GM12878 (cell line): Measurements from ENCODE around the gene B3GALT4. TPM values are rescaled to one million over a fixed set of nuclear protein-coding genes. Genes with fewer than 3 reads are reported as not detected.

Experiments used
- ATAC-seq: fragments of 200-7000 bp; cut with Tn5 transposase; 3 replicates; pipeline ENCODE4 v1.9.1; 2020; ENCODE audit warnings: mild to moderate bottlenecking, moderate library complexity
- BruUV-seq: library from RNA; stranded (reverse); fragments of 400-500 nt; replicated peaks from 2 replicates; lab custom pipeline; 2021; lab: Mats Ljungman, UMichigan
- CTCF ChIA-PET: fragments of 300-600 bp; sonication (Branson Sonifier 250); formaldehyde crosslinking; extraction: SDS; loops from one replicate; lab custom pipeline; 2021; ENCODE audit warnings: inconsistent platforms; lab: Yijun Ruan, JAX
- POLR2A ChIA-PET: fragments of 350-600 bp; formaldehyde crosslinking; extraction: SDS; loops from one replicate; lab custom pipeline; 2021; ENCODE audit warnings: inconsistent platforms; lab: Charles Lee
- RAD21 ChIA-PET: fragments of 300-600 bp; sonication (Branson Sonifier 250); formaldehyde crosslinking; loops from one replicate; lab custom pipeline; 2023; ENCODE audit warnings: antibody characterized with exemption; ENCODE audit not compliant: unreplicated experiment; lab: Charles Lee
- SMC1A ChIA-PET: fragments of 300-600 bp; sonication (Branson Sonifier 250); formaldehyde crosslinking; loops from one replicate; lab custom pipeline; 2023; ENCODE audit not compliant: unreplicated experiment, uncharacterized antibody; lab: Charles Lee
- DNase-seq: peaks from one replicate; pipeline ENCODE4 v3.0.0-alpha.2; 2011; ENCODE audit warnings: low read depth, low spot score
- FAIRE-seq: peaks from 3 replicates; lab custom pipeline; 2011; peaks lifted over from hg19 to GRCh38; lab: Jason Lieb, UNC
- H2AFZ ChIP-seq: 2 replicates; pipeline ENCODE4 v1.6.0; 2011; ENCODE audit warnings: low read depth, low read length, control low read depth; ENCODE audit not compliant: control insufficient read depth
- H3K27ac ChIP-seq: 2 replicates; pipeline ENCODE4 v1.5.1; 2011; ENCODE audit warnings: control low read depth; ENCODE audit not compliant: control insufficient read depth, insufficient read depth
- H3K27me3 ChIP-seq, 2 experiments: replicated peaks in 1 of 2; 2 replicates each; pipeline versions ENCODE4 v1.6.0 to v1.6.1; 2011; ENCODE audit warnings: low read length in 1 of 2; ENCODE audit not compliant: control insufficient read depth in 2 of 2, insufficient read depth in 2 of 2
- H3K36me3 ChIP-seq, 2 experiments: 2 replicates each; pipeline ENCODE4 v1.5.1; 2011; ENCODE audit warnings: low read length in 1 of 2; ENCODE audit not compliant: control insufficient read depth in 2 of 2, insufficient read depth in 2 of 2
- H3K4me1 ChIP-seq: 2 replicates; pipeline ENCODE4 v1.6.1; 2011; ENCODE audit warnings: mild to moderate bottlenecking, low read length, moderate library complexity, mixed read lengths; ENCODE audit not compliant: control insufficient read depth, insufficient read depth
- H3K4me2 ChIP-seq: 2 replicates; pipeline ENCODE4 v1.6.0; 2011; ENCODE audit warnings: control low read depth; ENCODE audit not compliant: control insufficient read depth, insufficient read depth
- H3K4me3 ChIP-seq: fragments of 200-600 bp; sonication (generic); 2 replicates; pipeline ENCODE4 v1.5.1; 2016
- H3K79me2 ChIP-seq: 2 replicates; pipeline ENCODE4 v1.6.0; 2011; ENCODE audit warnings: low read length; ENCODE audit not compliant: control insufficient read depth, insufficient read depth
- H3K9ac ChIP-seq: 2 replicates; pipeline ENCODE4 v1.8.0; 2011; ENCODE audit warnings: low read length, control low read depth, mixed read lengths; ENCODE audit not compliant: control insufficient read depth, insufficient read depth
- H3K9me3 ChIP-seq: replicated peaks from 3 replicates; pipeline ENCODE4 v1.5.1; 2011; ENCODE audit warnings: mild to moderate bottlenecking, low read length; ENCODE audit not compliant: control insufficient read depth, insufficient read depth
- H4K20me1 ChIP-seq: 2 replicates; pipeline ENCODE4 v1.6.0; 2011; ENCODE audit not compliant: control insufficient read depth, insufficient read depth
- ATF2 ChIP-seq: IDR thresholded peaks from 2 replicates; pipeline ENCODE4 v1.6.1; 2012; ENCODE audit warnings: low read length, inconsistent platforms
- BHLHE40 ChIP-seq, 2 experiments: fragments of 450-650 bp in 1 of 2; IDR thresholded peaks; 2 replicates each; pipeline ENCODE4 v1.6.1; 2011 to 2017; ENCODE audit warnings: low read depth in 2 of 2, borderline replicate concordance in 1 of 2, improper control_type of control experiment in 1 of 2, low read length in 1 of 2, mild to moderate bottlenecking in 1 of 2
- CHD4 ChIP-seq: fragments of 200-600 bp; sonication (generic); IDR thresholded peaks from 2 replicates; pipeline ENCODE4 v1.6.1; 2016; ENCODE audit warnings: mild to moderate bottlenecking
- CREB1 ChIP-seq: IDR thresholded peaks from 2 replicates; pipeline ENCODE4 v1.6.1; 2012; ENCODE audit warnings: low read depth, mild to moderate bottlenecking, inconsistent platforms
- CREM ChIP-seq: IDR thresholded peaks from 2 replicates; pipeline ENCODE4 v1.6.1; 2014; ENCODE audit warnings: antibody characterized with exemption, low read depth
- E4F1 ChIP-seq: fragments of 450-650 bp; IDR thresholded peaks from 2 replicates; pipeline ENCODE4 v1.6.1; 2018; ENCODE audit warnings: borderline replicate concordance, mild to moderate bottlenecking; ENCODE audit not compliant: partially characterized antibody
- EED ChIP-seq: sonication (generic); IDR thresholded peaks from 2 replicates; pipeline ENCODE4 v1.6.1; 2016; ENCODE audit warnings: antibody characterized with exemption, low read depth
- HDGF ChIP-seq: fragments of 450-650 bp; IDR thresholded peaks from 2 replicates; pipeline ENCODE4 v1.6.1; 2016; ENCODE audit warnings: antibody characterized with exemption
- IRF5 ChIP-seq: fragments of 450-650 bp; IDR thresholded peaks from 2 replicates; pipeline ENCODE4 v1.6.1; 2017; ENCODE audit warnings: borderline replicate concordance
- MEF2A ChIP-seq: IDR thresholded peaks from 2 replicates; pipeline ENCODE4 v1.6.1; 2011; ENCODE audit warnings: low read depth, mild to moderate bottlenecking, low read length, moderate library complexity; ENCODE audit not compliant: insufficient read depth
- MYB ChIP-seq: fragments of 150-350 bp; IDR thresholded peaks from 2 replicates; pipeline ENCODE4 v1.6.1; 2014; ENCODE audit warnings: mild to moderate bottlenecking, low read depth, low read length, borderline replicate concordance
- RAD51 ChIP-seq: fragments of 450-650 bp; IDR thresholded peaks from 2 replicates; pipeline ENCODE4 v1.6.1; 2016; ENCODE audit warnings: moderate library complexity, mild to moderate bottlenecking, inconsistent platforms
- RB1 ChIP-seq: fragments of 450-650 bp; formaldehyde crosslinking; IDR thresholded peaks from 2 replicates; pipeline ENCODE4 v1.6.1; 2017; ENCODE audit warnings: mild to moderate bottlenecking, borderline replicate concordance
- RFX5 ChIP-seq: IDR thresholded peaks from 2 replicates; pipeline ENCODE4 v1.6.1; 2011; ENCODE audit warnings: low read depth, low read length, improper control_type of control experiment
- TAF1 ChIP-seq: IDR thresholded peaks from 2 replicates; pipeline ENCODE4 v1.6.1; 2011; ENCODE audit warnings: mild to moderate bottlenecking, low read depth, low read length, borderline replicate concordance
- WRNIP1 ChIP-seq: IDR thresholded peaks from 2 replicates; pipeline ENCODE4 v1.6.1; 2011; ENCODE audit warnings: low read depth, low read length, improper control_type of control experiment, borderline replicate concordance
- ZNF217 ChIP-seq: fragments of 450-650 bp; IDR thresholded peaks from 2 replicates; pipeline ENCODE4 v1.6.1; 2017; ENCODE audit warnings: antibody characterized with exemption, mild to moderate bottlenecking
- ZNF622 ChIP-seq: fragments of 450-650 bp; IDR thresholded peaks from 2 replicates; pipeline ENCODE4 v1.6.1; 2017; ENCODE audit warnings: mild to moderate bottlenecking, inconsistent platforms
- WGBS: methylation state at CpG from one replicate; pipeline ENCODE4 v1.1.6; 2016; ENCODE audit warnings: low lambda C conversion rate; ENCODE audit not compliant: insufficient replicate concordance, insufficient coverage; ENCODE audit errors: missing lambda C conversion rate; 5-methylcytosine and 5-hydroxymethylcytosine counted together
- in situ Hi-C: fragments of 300-500 bp; cut with MboI; formaldehyde crosslinking; loops from 9 replicates; pipeline ENCODE4 v1.14.3; 2018; ENCODE audit warnings: mixed read lengths
- intact Hi-C: fragments of 100-400 bp; cut with micrococcal nuclease; formaldehyde crosslinking; loops from one replicate; pipeline ENCODE4 v1.14.2; 2022; ENCODE audit not compliant: unreplicated experiment
- polyA plus RNA-seq, 11 experiments: library from polyadenylated mRNA; depleted of rRNA in 4 of 11; unstranded in 6 of 11; stranded (reverse) in 5 of 11; fragments of >200 nt; fragmentation: Nextera tagmentation in 4 of 11; fragmentation: Illumina TruSeq in 1 of 11; extraction: Ambion mirVana in 4 of 11; extraction: Trizol in 1 of 11; gene quantifications; 1 replicate in 1 of 11; 2 replicates in 10 of 11; pipeline versions ENCODE4 v1.2.1 to v1.2.3, GENCODE V29; 2011 to 2016; ENCODE audit warnings: inconsistent platforms in 2 of 11, missing spikeins in 2 of 11, low read depth in 1 of 11
- total RNA-seq, 4 experiments: library from RNA; depleted of rRNA in 3 of 4; stranded (reverse); fragments of >200 nt in 3 of 4; fragmentation: Illumina TruSeq in 1 of 4; extraction: Trizol in 1 of 4; gene quantifications; 2 replicates each; pipeline versions ENCODE4 v1.2.1 to v1.2.3, GENCODE V29; 2013 to 2021

B3GALT4 gene
- total and polyA plus RNA-seq, 10 of the 15 experiments (the other 5 are each of a cell fraction or from before 2014, with no cell fraction given) = 0.27 to 8.2 (median 2.6) TPM

DNA sequence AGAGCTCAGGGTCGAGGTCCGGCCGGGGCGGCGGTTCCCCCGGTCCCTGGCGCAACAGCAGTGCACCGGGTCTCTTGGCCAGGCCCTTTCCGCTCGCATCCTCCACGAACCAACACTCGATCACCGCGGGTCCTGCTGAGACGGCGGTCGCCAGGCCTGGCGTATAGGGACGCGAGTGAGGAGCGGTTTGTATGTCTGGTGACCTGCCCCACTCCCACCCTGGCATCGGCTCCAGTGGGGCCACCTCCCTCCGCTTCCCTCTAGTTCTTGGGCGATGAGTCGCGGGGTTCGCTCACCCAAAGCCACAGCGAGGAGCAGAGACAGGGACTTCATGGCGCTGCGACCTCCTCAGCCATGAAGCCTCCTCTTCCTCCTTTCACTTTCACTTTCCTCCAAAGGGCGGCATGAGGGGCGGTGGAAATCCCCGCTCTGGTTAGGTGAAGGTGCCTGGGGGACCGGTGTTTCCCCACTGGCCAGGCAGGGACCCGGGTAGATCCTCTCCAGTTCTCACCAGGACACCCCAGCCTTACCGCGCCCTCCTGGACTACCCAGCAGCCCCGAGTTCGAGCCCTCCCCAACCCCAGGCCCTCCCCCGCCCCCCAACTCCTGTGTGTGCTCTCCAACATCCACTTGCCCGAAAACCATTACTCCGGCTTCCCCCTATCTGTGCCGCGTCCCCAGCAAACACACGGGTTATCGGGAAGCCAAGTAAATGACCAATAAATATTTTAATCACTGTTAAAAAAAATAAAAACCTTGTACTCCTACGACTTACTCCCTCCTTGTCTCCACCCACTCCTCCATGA is 37.0 kb downstream of the B3GALT4 start, which contains the start of gene TAPBP:
Gene TAPBP (minus strand): TSS at position 370 of the 806 bp plus-strand sequence. CDS start 37 bp downstream, at position 333.
- ATAC-seq (peak; percentile 70), FAIRE-seq (peak; percentile 62), DNase-seq (no peak)
- Histone ChIP-seq H3K9ac (peak within 1 kb of the TSS; percentile 97), H3K27me3 (no peaks in the 10 kb centered on the region), H3K4me1 (peaks cover 23% of the 10 kb centered on the region), H2AFZ (peak within 1 kb of the TSS; percentile 61), H3K79me2 (peaks cover 56% of the 10 kb centered on the region), H3K9me3 (no peaks in the 10 kb centered on the region), H3K36me3 (peaks cover 2 to 3% of the 10 kb centered on the region in 2 experiments; a peak in 3 of 4 replicates), H4K20me1 (no peaks in the 10 kb centered on the region), H3K4me2 (peak within 1 kb of the TSS; percentile 77), H3K4me3 (peak within 1 kb of the TSS; percentile 99), H3K27ac (peak within 1 kb of the TSS; percentile 96)
- ChIA-PET POLR2A (interaction anchor here (1.0 to 4.5 kb wide), 7 partner anchors 7 to 65 kb away, joined by 4 to 41 read pairs (median 8); partner anchors contain the start of genes B3GALT4, PFDN6, RGL2 and RPS18), RAD21 (interaction anchor here (0.7 to 1.4 kb wide), 5 partner anchors 10 to 37 kb away, joined by 3 to 7 read pairs (median 3); partner anchors contain the start of genes B3GALT4 and RGL2), SMC1A (interaction anchor here (1.0 to 2.1 kb wide), 3 partner anchors 17 to 77 kb away, joined by 3 to 7 read pairs (median 4); partner anchors contain the start of gene WDR46), CTCF (interaction anchor here (0.5 to 4.7 kb wide), 6 partner anchors 14 to 117 kb away, joined by 3 to 30 read pairs (median 6); partner anchors contain the start of genes B3GALT4 and RGL2)
- intact Hi-C loops = loop anchor here (1.0 kb wide), 2 partner anchors 15 to 37 kb away; partner anchors contain the start of gene B3GALT4
- in situ Hi-C loops = no loop called here
- no TSS peak for BruUV-seq
- WGBS = under 1% methylated on average over 47 of the region's 47 CpGs
- TF ChIP-seq ZNF622 = no peak
- no peak for TF ChIP-seq CHD4
- no peak for TF ChIP-seq MYB
- no peak for TF ChIP-seq IRF5
- TF ChIP-seq TAF1 = peak; percentile 84
- TF ChIP-seq CREB1 = 0 out of 2 replicates have a peak, but pooled peaks have one; percentile 17
- no peak for TF ChIP-seq ATF2
- TF ChIP-seq CREM = no peak
- 0 out of 2 replicates have a peak, but pooled peaks have one; percentile 31 for TF ChIP-seq MEF2A
- TF ChIP-seq BHLHE40 (IDR thresholded peaks at IDR 0.05; ENCODE audit: borderline replicate concordance in 1 of 2, low read depth in 2 of 2, low read length in 1 of 2) = peak in 1 of 2 experiments; percentile 67; a peak in 1 of 4 replicates
- TF ChIP-seq RAD51 = no peak
- no peak for TF ChIP-seq WRNIP1
- TF ChIP-seq E4F1 = no peak
- peak; percentile 53; the same call in 1 of the 2 replicates for TF ChIP-seq RB1
- peak; percentile 85 for TF ChIP-seq HDGF
- no peak for TF ChIP-seq RFX5
- TF ChIP-seq ZNF217 = no peak
- peak; percentile 55 for TF ChIP-seq EED
